Omental fat pad (tissue), 4 donors: Measurements from ENCODE around the gene COLEC12. TPM values are rescaled to one million over a fixed set of nuclear protein-coding genes. Genes with fewer than 3 reads are reported as not detected.

Experiments
- ATAC-seq: fragments of 150-250 bp; one replicate; pipeline ENCODE4 v1.9.1; 2016; ENCODE audit warnings: mild to moderate bottlenecking, moderate library complexity; ENCODE audit not compliant: low FRiP score
- DNase-seq: peaks from one replicate; pipeline ENCODE4 v3.0.0-alpha.2; 2019; ENCODE audit warnings: low spot score
- CTCF ChIP-seq, 3 donors: fragments of 450-650 bp; IDR thresholded peaks; one replicate each; pipeline ENCODE4 v1.5.1; 2016 to 2017; ENCODE audit warnings: antibody characterized with exemption in 3 of 3, mild to moderate bottlenecking in 3 of 3, moderate library complexity in 2 of 3
- total RNA-seq, 4 donors: library from RNA; depleted of rRNA; stranded (reverse); fragments of >200 nt; gene quantifications; one replicate each; pipeline ENCODE4 v1.1.0, GENCODE V29; 2016

The COLEC12 gene
- total RNA-seq, 4 donors from 2014 or later = 25.3 to 54.8 (median 42.7) TPM

GRCh38 chr18:421247-422155 lies 79.0 kb downstream of the COLEC12 start:
- TF ChIP-seq CTCF (IDR thresholded peaks at IDR 0.05) = no peak
- DNase-seq = no peak
- ATAC-seq = peak; percentile 36

GRCh38 chr18:420661-421246 lies 79.7 kb downstream of the COLEC12 start:
- DNase-seq (no peak), ATAC-seq (no peak)
- TF ChIP-seq CTCF (IDR thresholded peaks at IDR 0.05) = no peak

GRCh38 chr18:419541-420175 lies 80.8 kb downstream of the COLEC12 start:
- no peak for TF ChIP-seq CTCF (IDR thresholded peaks at IDR 0.05)
- ATAC-seq (no peak), DNase-seq (no peak)

GRCh38 chr18:417495-417894 lies 83.0 kb downstream of the COLEC12 start:
- TF ChIP-seq CTCF (IDR thresholded peaks at IDR 0.05) = no peak
- ATAC-seq (peak; percentile 21), DNase-seq (no peak)

- DNase-seq (no peak), ATAC-seq (no peak)
- no peak for TF ChIP-seq CTCF (IDR thresholded peaks at IDR 0.05)
These were observed 83.6 kb downstream of the COLEC12 start for GRCh38 chr18:416930-417329.

- ATAC-seq (no peak), DNase-seq (no peak)
- no peak for TF ChIP-seq CTCF (IDR thresholded peaks at IDR 0.05)
These were observed 84.6 kb downstream of the COLEC12 start for GRCh38 chr18:415617-416612.
